Measurements from ENCODE around the gene CERS2. TPM values are rescaled to one million over a fixed set of nuclear protein-coding genes. Genes with fewer than 3 reads are reported as not detected.

CERS2 gene
- total and polyA plus RNA-seq, 2 of the 13 experiments (the other 11 are each of a cell fraction or from before 2014, with no cell fraction given): 269 to 298 TPM

- TF ChIP-seq PHF8 (CRISPR knock-in tag; IDR thresholded peaks at IDR 0.05) (peak; percentile 39; the same call in 1 of the 2 replicates), SNRNP70 (IDR thresholded peaks at IDR 0.05; ENCODE audit: low read depth, low read length) (no peak), ARID3A (IDR thresholded peaks at IDR 0.05; ENCODE audit: low read depth, low read length) (no peak; the same call in 1 of the 2 replicates), SATB2 (CRISPR knock-in tag; IDR thresholded peaks at IDR 0.05) (no peak), BRCA1 (CRISPR knock-in tag; IDR thresholded peaks at IDR 0.05) (peak; percentile 46; the same call in 1 of the 2 replicates), ZNF770 (CRISPR knock-in tag; IDR thresholded peaks at IDR 0.05) (0 out of 2 replicates have a peak, but pooled peaks have one; percentile 32), SIX4 (CRISPR knock-in tag; IDR thresholded peaks at IDR 0.05) (no peak; the same call in 1 of the 2 replicates), SRF (IDR thresholded peaks at IDR 0.05; ENCODE audit: low read depth, low read length) (no peak), CREB1 (IDR thresholded peaks at IDR 0.05) (no peak), CREB1 (CRISPR knock-in tag; IDR thresholded peaks at IDR 0.05) (no peak), NR1H2 (CRISPR knock-in tag; IDR thresholded peaks at IDR 0.05; ENCODE audit: borderline replicate concordance, low read depth) (no peak), EZH2 (conservative IDR thresholded peaks at IDR 0.05; ENCODE audit: low read depth, low read length) (no peak), ZFP36 (IDR thresholded peaks at IDR 0.05; ENCODE audit: borderline replicate concordance, low read depth, low read length, partially characterized antibody) (no peak), HOMEZ (CRISPR knock-in tag; IDR thresholded peaks at IDR 0.05; ENCODE audit: low read depth) (no peak), MEF2D (CRISPR knock-in tag; IDR thresholded peaks at IDR 0.05) (no peak), KLF15 (CRISPR knock-in tag; IDR thresholded peaks at IDR 0.05; ENCODE audit: borderline replicate concordance) (no peak), TEF (CRISPR knock-in tag; IDR thresholded peaks at IDR 0.05) (no peak), PPARG (CRISPR knock-in tag; conservative IDR thresholded peaks at IDR 0.05) (peak; percentile 55; the same call in 1 of the 2 replicates), ELF1 (CRISPR knock-in tag; IDR thresholded peaks at IDR 0.05) (0 out of 2 replicates have a peak, but pooled peaks have one; percentile 9), ZNF350 (CRISPR knock-in tag; IDR thresholded peaks at IDR 0.05; ENCODE audit: borderline replicate concordance, low read depth) (0 out of 2 replicates have a peak, but pooled peaks have one; percentile 44), ZNF670 (CRISPR knock-in tag; IDR thresholded peaks at IDR 0.05; ENCODE audit: borderline replicate concordance) (no peak), KDM1A (CRISPR knock-in tag; IDR thresholded peaks at IDR 0.05) (no peak), PCBP1 (IDR thresholded peaks at IDR 0.05; ENCODE audit: borderline replicate concordance, low read depth, low read length) (no peak), SPEN (CRISPR knock-in tag; IDR thresholded peaks at IDR 0.05; ENCODE audit: low read depth) (peak; percentile 9; the same call in 1 of the 2 replicates), REL (CRISPR knock-in tag; conservative IDR thresholded peaks at IDR 0.05) (peak; percentile 46; the same call in 1 of the 2 replicates)
These were observed 2.8 kb downstream of the CERS2 start (continued) for GRCh38 chr1:150971583-150972416.
